ENCODE measurements around the gene TFF3.

Gene TFF3

GRCh38 chr21:42291751-42292562, 23.3 kb downstream of the TFF3 start:
- no peak overlapping the region for H3K4me3 ChIP-seq (ENCODE audit: low read depth in 1 of 5, low read length in 5 of 5)
- no peak overlapping the region for H3K9ac ChIP-seq (ENCODE audit: low read length in 5 of 5)
- H3K9me3 ChIP-seq (ENCODE audit: control insufficient read depth in 5 of 5, low read length in 5 of 5) = peaks cover 0 to 4% (median 0%) of the 10 kb centered on the region in 5 donors
- peaks cover 0 to 93% (median 75%) of the 10 kb centered on the region in 5 donors for H3K36me3 ChIP-seq (ENCODE audit: control insufficient read depth in 5 of 5, insufficient read depth in 5 of 5, low read length in 5 of 5)
- no peak overlapping the region for H3K27ac ChIP-seq (ENCODE audit: low read depth, low read length)
- H3K4me1 ChIP-seq (ENCODE audit: control insufficient read depth in 5 of 5, insufficient read depth in 5 of 5, low read length in 5 of 5) = peaks cover 0 to 12% (median 0%) of the 10 kb centered on the region in 5 donors
- peaks cover 0 to 10% (median 3%) of the 10 kb centered on the region in 5 donors for H3K27me3 ChIP-seq (ENCODE audit: control insufficient read depth in 5 of 5, insufficient read depth in 4 of 5, low read length in 5 of 5)

DNA sequence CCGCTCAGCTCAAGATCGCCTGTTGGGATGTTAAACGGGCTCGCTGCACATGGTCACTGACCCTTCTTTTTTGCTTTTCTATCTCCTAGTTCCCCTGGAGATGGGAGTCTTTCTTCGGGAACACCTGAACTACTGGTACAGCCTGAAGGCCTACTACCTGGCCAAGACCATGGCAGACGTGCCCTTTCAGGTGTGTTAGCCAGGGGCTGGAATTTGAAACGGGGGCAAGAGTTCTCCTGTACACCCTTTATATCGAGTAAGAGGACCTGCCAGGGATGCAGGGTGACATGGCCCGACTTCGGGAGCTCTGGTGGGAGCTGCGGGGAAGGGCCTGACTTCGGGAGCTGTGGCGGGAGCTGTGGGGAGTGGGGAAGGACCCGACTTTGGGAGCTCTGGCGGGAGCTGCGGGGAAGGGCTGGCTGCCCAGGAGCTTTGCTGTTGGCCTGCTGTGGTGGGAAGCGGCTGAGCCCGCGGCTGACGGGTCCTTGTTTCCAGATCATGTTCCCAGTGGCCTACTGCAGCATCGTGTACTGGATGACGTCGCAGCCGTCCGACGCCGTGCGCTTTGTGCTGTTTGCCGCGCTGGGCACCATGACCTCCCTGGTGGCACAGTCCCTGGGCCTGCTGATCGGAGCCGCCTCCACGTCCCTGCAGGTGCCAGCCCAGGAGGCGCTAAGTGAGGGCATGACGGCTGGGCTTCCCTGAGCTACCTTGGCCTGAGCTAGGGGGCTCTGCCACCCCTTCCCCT, 24.0 kb downstream of the TFF3 start:
- Histone ChIP-seq H3K9me3 (ENCODE audit: control insufficient read depth in 5 of 5, low read length in 5 of 5) (peaks cover 0 to 4% (median 0%) of the 10 kb centered on the region in 5 donors), H3K36me3 (ENCODE audit: control insufficient read depth in 5 of 5, insufficient read depth in 5 of 5, low read length in 5 of 5) (peaks cover 0 to 92% (median 75%) of the 10 kb centered on the region in 5 donors), H3K4me3 (ENCODE audit: low read depth in 1 of 5, low read length in 5 of 5) (no peak overlapping the region), H3K4me1 (ENCODE audit: control insufficient read depth in 5 of 5, insufficient read depth in 5 of 5, low read length in 5 of 5) (peaks cover 0 to 12% (median 0%) of the 10 kb centered on the region in 5 donors), H3K27ac (ENCODE audit: low read depth, low read length) (no peak overlapping the region), H3K9ac (ENCODE audit: low read length in 5 of 5) (no peak overlapping the region), H3K27me3 (ENCODE audit: control insufficient read depth in 5 of 5, insufficient read depth in 4 of 5, low read length in 5 of 5) (peaks cover 0 to 14% (median 3%) of the 10 kb centered on the region in 5 donors)

GRCh38 chr21:42290505-42290904, 24.7 kb downstream of the TFF3 start:
- Histone ChIP-seq H3K9ac (ENCODE audit: low read length in 5 of 5) (no peak overlapping the region), H3K27ac (ENCODE audit: low read depth, low read length) (no peak overlapping the region), H3K4me1 (ENCODE audit: control insufficient read depth in 5 of 5, insufficient read depth in 5 of 5, low read length in 5 of 5) (peaks cover 0 to 12% (median 0%) of the 10 kb centered on the region in 5 donors), H3K36me3 (ENCODE audit: control insufficient read depth in 5 of 5, insufficient read depth in 5 of 5, low read length in 5 of 5) (peaks cover 0 to 92% (median 74%) of the 10 kb centered on the region in 5 donors), H3K27me3 (ENCODE audit: control insufficient read depth in 5 of 5, insufficient read depth in 4 of 5, low read length in 5 of 5) (peaks cover 0 to 14% (median 3%) of the 10 kb centered on the region in 5 donors), H3K4me3 (ENCODE audit: low read depth in 1 of 5, low read length in 5 of 5) (no peak overlapping the region), H3K9me3 (ENCODE audit: control insufficient read depth in 5 of 5, low read length in 5 of 5) (peaks cover 0 to 4% (median 0%) of the 10 kb centered on the region in 5 donors)

GRCh38 chr21:42289926-42290325, 25.3 kb downstream of the TFF3 start:
- Histone ChIP-seq H3K27ac (ENCODE audit: low read depth, low read length) (no peak overlapping the region), H3K4me1 (ENCODE audit: control insufficient read depth in 5 of 5, insufficient read depth in 5 of 5, low read length in 5 of 5) (peaks cover 0 to 12% (median 0%) of the 10 kb centered on the region in 5 donors), H3K9me3 (ENCODE audit: control insufficient read depth in 5 of 5, low read length in 5 of 5) (peaks cover 0 to 4% (median 0%) of the 10 kb centered on the region in 5 donors), H3K9ac (ENCODE audit: low read length in 5 of 5) (no peak overlapping the region), H3K4me3 (ENCODE audit: low read depth in 1 of 5, low read length in 5 of 5) (no peak overlapping the region), H3K36me3 (ENCODE audit: control insufficient read depth in 5 of 5, insufficient read depth in 5 of 5, low read length in 5 of 5) (peaks cover 0 to 90% (median 75%) of the 10 kb centered on the region in 5 donors), H3K27me3 (ENCODE audit: control insufficient read depth in 5 of 5, insufficient read depth in 4 of 5, low read length in 5 of 5) (peaks cover 0 to 14% (median 3%) of the 10 kb centered on the region in 5 donors)

DNA sequence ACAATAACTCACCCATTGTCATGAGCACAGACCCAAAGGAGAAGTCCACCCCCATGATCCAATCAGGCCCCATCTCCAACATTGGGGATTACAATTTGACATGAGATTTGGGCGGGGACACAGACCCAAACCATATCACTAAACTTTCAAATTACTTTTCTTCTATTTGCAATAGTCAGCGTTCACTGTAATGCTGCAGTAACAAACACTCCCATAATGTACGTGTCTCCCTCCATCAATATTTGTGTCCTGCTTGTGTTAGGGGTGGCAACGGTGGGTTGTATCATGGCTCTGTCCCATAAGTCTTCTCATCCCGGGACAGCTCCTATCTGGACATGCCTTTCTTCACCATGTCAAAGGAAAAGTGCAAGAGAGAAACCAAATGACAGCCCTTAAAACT, 26.2 kb downstream of the TFF3 start:
- H3K27ac ChIP-seq (ENCODE audit: low read depth, low read length) = no peak overlapping the region
- peaks cover 0 to 89% (median 74%) of the 10 kb centered on the region in 5 donors for H3K36me3 ChIP-seq (ENCODE audit: control insufficient read depth in 5 of 5, insufficient read depth in 5 of 5, low read length in 5 of 5)
- peaks cover 0 to 4% (median 0%) of the 10 kb centered on the region in 5 donors for H3K9me3 ChIP-seq (ENCODE audit: control insufficient read depth in 5 of 5, low read length in 5 of 5)
- H3K27me3 ChIP-seq (ENCODE audit: control insufficient read depth in 5 of 5, insufficient read depth in 4 of 5, low read length in 5 of 5) = peaks cover 0 to 8% (median 0%) of the 10 kb centered on the region in 5 donors
- H3K4me1 ChIP-seq (ENCODE audit: control insufficient read depth in 5 of 5, insufficient read depth in 5 of 5, low read length in 5 of 5) = peaks cover 0 to 12% (median 0%) of the 10 kb centered on the region in 5 donors
- no peak overlapping the region for H3K9ac ChIP-seq (ENCODE audit: low read length in 5 of 5)
- H3K4me3 ChIP-seq (ENCODE audit: low read depth in 1 of 5, low read length in 5 of 5) = no peak overlapping the region

GRCh38 chr21:42287193-42288083, 27.8 kb downstream of the TFF3 start:
- Histone ChIP-seq H3K27ac (ENCODE audit: low read depth, low read length) (no peak overlapping the region), H3K9ac (ENCODE audit: low read length in 5 of 5) (no peak overlapping the region), H3K4me1 (ENCODE audit: control insufficient read depth in 5 of 5, insufficient read depth in 5 of 5, low read length in 5 of 5) (peaks cover 0 to 12% (median 0%) of the 10 kb centered on the region in 5 donors), H3K27me3 (ENCODE audit: control insufficient read depth in 5 of 5, insufficient read depth in 4 of 5, low read length in 5 of 5) (peaks cover 0 to 7% (median 0%) of the 10 kb centered on the region in 5 donors), H3K9me3 (ENCODE audit: control insufficient read depth in 5 of 5, low read length in 5 of 5) (peaks cover 0 to 4% (median 0%) of the 10 kb centered on the region in 5 donors), H3K4me3 (ENCODE audit: low read depth in 1 of 5, low read length in 5 of 5) (no peak overlapping the region), H3K36me3 (ENCODE audit: control insufficient read depth in 5 of 5, insufficient read depth in 5 of 5, low read length in 5 of 5) (peaks cover 0 to 83% (median 65%) of the 10 kb centered on the region in 5 donors)

DNA sequence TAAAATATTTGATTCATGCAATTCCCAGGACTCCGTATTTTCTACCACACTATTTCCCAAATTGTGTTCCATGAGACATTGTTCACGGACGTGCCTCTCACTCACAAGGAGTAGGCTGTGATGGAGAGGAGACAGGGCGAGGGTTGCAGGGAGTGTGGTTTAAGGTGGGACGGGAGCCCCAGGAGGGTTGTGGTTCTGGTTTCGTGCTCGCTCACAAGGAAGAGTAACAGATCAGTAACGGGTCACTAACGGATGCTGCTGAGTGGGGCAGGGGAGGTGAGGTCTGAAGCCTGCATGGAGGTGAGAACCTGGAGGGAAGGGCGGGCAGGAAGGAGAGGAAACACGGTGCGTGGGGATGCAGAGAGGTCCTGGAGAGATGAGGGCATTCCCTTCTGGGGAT, 28.8 kb downstream of the TFF3 start:
- H3K27ac ChIP-seq (ENCODE audit: low read depth, low read length) = no peak overlapping the region
- peaks cover 0 to 12% (median 0%) of the 10 kb centered on the region in 5 donors for H3K4me1 ChIP-seq (ENCODE audit: control insufficient read depth in 5 of 5, insufficient read depth in 5 of 5, low read length in 5 of 5)
- peaks cover 0 to 84% (median 65%) of the 10 kb centered on the region in 5 donors for H3K36me3 ChIP-seq (ENCODE audit: control insufficient read depth in 5 of 5, insufficient read depth in 5 of 5, low read length in 5 of 5)
- peaks cover 0 to 4% (median 0%) of the 10 kb centered on the region in 5 donors for H3K27me3 ChIP-seq (ENCODE audit: control insufficient read depth in 5 of 5, insufficient read depth in 4 of 5, low read length in 5 of 5)
- peaks cover 0 to 4% (median 0%) of the 10 kb centered on the region in 5 donors for H3K9me3 ChIP-seq (ENCODE audit: control insufficient read depth in 5 of 5, low read length in 5 of 5)
- no peak overlapping the region for H3K9ac ChIP-seq (ENCODE audit: low read length in 5 of 5)
- no peak overlapping the region for H3K4me3 ChIP-seq (ENCODE audit: low read depth in 1 of 5, low read length in 5 of 5)

DNA sequence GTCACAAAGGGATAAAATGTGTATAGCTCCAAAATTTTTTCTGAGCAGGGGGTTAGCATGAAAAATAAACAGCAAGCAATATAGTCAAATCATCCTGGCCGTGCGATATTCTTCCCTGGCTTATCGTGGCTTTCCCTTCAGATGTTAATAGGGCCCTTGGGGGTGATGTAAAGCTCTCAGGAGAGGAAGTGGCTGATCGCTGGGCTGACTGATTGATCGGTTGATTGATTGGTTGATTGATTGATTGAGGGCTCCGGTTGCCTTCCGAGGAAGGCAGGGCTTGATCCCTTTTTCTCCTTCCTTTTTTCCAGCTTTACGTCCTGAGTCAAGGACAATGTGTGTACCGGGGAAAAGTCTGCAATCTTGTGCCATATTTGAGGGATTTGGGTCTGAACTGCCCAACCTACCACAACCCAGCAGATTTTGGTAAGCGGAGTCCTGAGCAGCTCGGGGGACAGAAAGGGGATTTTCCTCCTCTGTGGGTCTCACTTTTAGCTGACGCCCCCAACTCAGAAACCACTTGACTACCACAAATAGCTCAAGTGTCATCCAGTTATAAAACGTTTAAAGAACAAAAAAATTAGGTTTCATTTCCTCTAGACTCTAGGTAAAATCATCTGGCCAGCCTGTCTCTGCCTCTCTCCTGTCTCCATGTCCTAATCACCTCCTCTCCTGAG, 29.5 kb downstream of the TFF3 start:
- Histone ChIP-seq H3K4me3 (ENCODE audit: low read depth in 1 of 5, low read length in 5 of 5) (no peak overlapping the region), H3K27me3 (ENCODE audit: control insufficient read depth in 5 of 5, insufficient read depth in 4 of 5, low read length in 5 of 5) (peaks cover 0 to 4% (median 0%) of the 10 kb centered on the region in 5 donors), H3K4me1 (ENCODE audit: control insufficient read depth in 5 of 5, insufficient read depth in 5 of 5, low read length in 5 of 5) (peaks cover 0 to 10% (median 0%) of the 10 kb centered on the region in 5 donors), H3K9ac (ENCODE audit: low read length in 5 of 5) (no peak overlapping the region), H3K27ac (ENCODE audit: low read depth, low read length) (no peak overlapping the region), H3K9me3 (ENCODE audit: control insufficient read depth in 5 of 5, low read length in 5 of 5) (peaks cover 0 to 4% (median 0%) of the 10 kb centered on the region in 5 donors), H3K36me3 (ENCODE audit: control insufficient read depth in 5 of 5, insufficient read depth in 5 of 5, low read length in 5 of 5) (peaks cover 0 to 81% (median 60%) of the 10 kb centered on the region in 5 donors)

GRCh38 chr21:42282715-42283114, 32.5 kb downstream of the TFF3 start:
- H3K27me3 ChIP-seq (ENCODE audit: control insufficient read depth in 5 of 5, insufficient read depth in 4 of 5, low read length in 5 of 5) = peaks cover 0 to 4% (median 0%) of the 10 kb centered on the region in 5 donors
- no peak overlapping the region for H3K4me3 ChIP-seq (ENCODE audit: low read depth in 1 of 5, low read length in 5 of 5)
- H3K4me1 ChIP-seq (ENCODE audit: control insufficient read depth in 5 of 5, insufficient read depth in 5 of 5, low read length in 5 of 5) = no peaks in the 10 kb centered on the region
- peaks cover 0 to 77% (median 59%) of the 10 kb centered on the region in 5 donors for H3K36me3 ChIP-seq (ENCODE audit: control insufficient read depth in 5 of 5, insufficient read depth in 5 of 5, low read length in 5 of 5)
- H3K9me3 ChIP-seq (ENCODE audit: control insufficient read depth in 5 of 5, low read length in 5 of 5) = no peaks in the 10 kb centered on the region
- H3K9ac ChIP-seq (ENCODE audit: low read length in 5 of 5) = no peak overlapping the region
- no peak overlapping the region for H3K27ac ChIP-seq (ENCODE audit: low read depth, low read length)

Measured in subcutaneous abdominal adipose tissue (tissue), 5 donors.